K562 (cell line): ENCODE measurements around the gene PLAC1. TPM values are rescaled to one million over a fixed set of nuclear protein-coding genes. Genes with fewer than 3 reads are reported as not detected.

Source experiments
- ATAC-seq: fragments of 200-7000 bp; cut with Tn5 transposase; 3 replicates; pipeline ENCODE4 v1.9.1; 2020; ENCODE audit warnings: moderate library complexity
- BruUV-seq: library from RNA; stranded (reverse); fragments of 400-500 nt; replicated peaks from 2 replicates; lab custom pipeline; 2021; lab: Mats Ljungman, UMichigan
- CTCF ChIA-PET: fragments of 300-600 bp; formaldehyde crosslinking; extraction: SDS; loops from one replicate; lab custom pipeline; 2021; ENCODE audit warnings: low intra/inter-chr PET ratio; lab: Yijun Ruan, JAX
- POLR2A ChIA-PET: fragments of 300-600, 350-650 bp; sonication (Branson Sonifier 250); formaldehyde crosslinking; extraction: SDS; loops from one replicate; lab custom pipeline; 2021; ENCODE audit warnings: antibody characterized with exemption, inconsistent platforms; lab: Yijun Ruan, JAX
- DNase-seq, 4 experiments: peaks; one replicate each; pipeline versions ENCODE4 v3.0.0 to v3.0.0-alpha.2; 2011 to 2018; ENCODE audit warnings: low spot score in 3 of 4, mixed read lengths in 3 of 4; ENCODE audit errors: extremely low read depth in 1 of 4
- FAIRE-seq: peaks from 2 replicates; lab custom pipeline; 2011; peaks lifted over from hg19 to GRCh38; lab: Jason Lieb, UNC
- H2AFZ ChIP-seq: 2 replicates; pipeline ENCODE4 v1.6.0; 2011; ENCODE audit warnings: low read depth, low read length, control low read depth, inconsistent platforms
- H3K27ac ChIP-seq: fragments of 200-600 bp; 3 replicates; pipeline ENCODE4 v1.8.0; 2011; ENCODE audit warnings: low read depth, mild to moderate bottlenecking, control low read depth, inconsistent platforms, low read length, moderate library complexity, mixed read lengths; ENCODE audit errors: extremely low read depth
- H3K27me3 ChIP-seq, 2 experiments: fragments of 300-600 bp in 1 of 2; 2 replicates in 1 of 2; 3 replicates in 1 of 2; pipeline versions ENCODE4 v1.6.0 to v1.8.0; 2011; ENCODE audit warnings: inconsistent platforms in 2 of 2, low read length in 2 of 2, mild to moderate bottlenecking in 1 of 2, mixed read lengths in 1 of 2, moderate library complexity in 1 of 2; ENCODE audit not compliant: control insufficient read depth in 2 of 2, insufficient read depth in 2 of 2
- H3K36me3 ChIP-seq: fragments of 300-600 bp; 3 replicates; pipeline ENCODE4 v1.8.0; 2011; ENCODE audit warnings: mild to moderate bottlenecking, low read length, inconsistent platforms; ENCODE audit not compliant: control insufficient read depth, insufficient read depth
- H3K4me1 ChIP-seq, 2 experiments: fragments of 200-600 bp in 1 of 2; replicated peaks in 1 of 2; 2 replicates in 1 of 2; 3 replicates in 1 of 2; pipeline versions ENCODE4 v1.5.1 to v1.8.0; 2011; ENCODE audit warnings: inconsistent platforms in 2 of 2, low read length in 2 of 2, mild to moderate bottlenecking in 1 of 2, mixed read lengths in 1 of 2, moderate library complexity in 1 of 2; ENCODE audit not compliant: control insufficient read depth in 2 of 2, insufficient read depth in 2 of 2
- H3K4me2 ChIP-seq: 2 replicates; pipeline ENCODE4 v1.6.1; 2011; ENCODE audit warnings: low read length, control low read depth, inconsistent platforms, mixed read lengths; ENCODE audit not compliant: insufficient read depth
- H3K4me3 ChIP-seq: fragments of 200-600 bp; sonication (generic), shearing (Covaris generic); 2 replicates; pipeline ENCODE4 v1.5.1; 2016; ENCODE audit warnings: control low read depth, inconsistent platforms
- H3K79me2 ChIP-seq: fragments of 200-600 bp; 3 replicates; pipeline ENCODE4 v1.8.0; 2011; ENCODE audit warnings: low read length, inconsistent platforms; ENCODE audit not compliant: control insufficient read depth, insufficient read depth
- H3K9ac ChIP-seq, 2 experiments: 2 replicates each; pipeline versions ENCODE4 v1.6.0 to v1.6.1; 2011; ENCODE audit warnings: low read depth in 2 of 2, low read length in 2 of 2, control low read depth in 1 of 2, inconsistent platforms in 1 of 2, mild to moderate bottlenecking in 1 of 2, mixed read lengths in 1 of 2; ENCODE audit not compliant: insufficient read depth in 1 of 2
- H3K9me1 ChIP-seq: one replicate; pipeline ENCODE4 v1.6.0; 2011; ENCODE audit warnings: inconsistent platforms, mild to moderate bottlenecking, low read length, moderate library complexity; ENCODE audit not compliant: control insufficient read depth, insufficient read depth
- H3K9me3 ChIP-seq: replicated peaks from 2 replicates; pipeline ENCODE4 v1.5.1; 2011; ENCODE audit warnings: low read depth, low read length, inconsistent platforms; ENCODE audit not compliant: control insufficient read depth, insufficient read depth
- H4K20me1 ChIP-seq: replicated peaks from 2 replicates; pipeline ENCODE4 v1.6.1; 2011; ENCODE audit warnings: low read length, inconsistent platforms, mixed read lengths; ENCODE audit not compliant: control insufficient read depth, insufficient read depth
- CC2D1A ChIP-seq: fragments of 450-650 bp; IDR thresholded peaks from 2 replicates; pipeline ENCODE4 v1.6.1; 2017; ENCODE audit warnings: mild to moderate bottlenecking
- JUN ChIP-seq, 2 experiments: sonication (generic) in 1 of 2; formaldehyde crosslinking in 1 of 2; IDR thresholded peaks; 2 replicates each; pipeline versions ENCODE4 v1.6.1 to v1.8.0; 2012 to 2022; ENCODE audit warnings: borderline replicate concordance in 2 of 2, mild to moderate bottlenecking in 2 of 2, improper control_type of control experiment in 1 of 2, low read depth in 1 of 2, low read length in 1 of 2, missing genetic modification reagents in 1 of 2
- KLF1 ChIP-seq: fragments of 450-650 bp; IDR thresholded peaks from 2 replicates; pipeline ENCODE4 v1.6.1; 2016; ENCODE audit warnings: missing genetic modification characterization, missing compliant biosample characterization
- MEF2D ChIP-seq: conservative IDR thresholded peaks from 2 replicates; pipeline ENCODE4 v1.6.1; 2016; ENCODE audit warnings: low read depth, missing genetic modification characterization, missing compliant biosample characterization
- NR2C2 ChIP-seq, 2 experiments: fragments of 200-800 bp in 1 of 2; sonication (Bioruptor generic) in 1 of 2; sonication (generic) in 1 of 2; formaldehyde crosslinking in 1 of 2; IDR thresholded peaks; 2 replicates each; pipeline versions ENCODE4 v1.6.1 to v1.8.0; 2016 to 2022; ENCODE audit warnings: mild to moderate bottlenecking in 1 of 2, missing compliant biosample characterization in 1 of 2, missing genetic modification characterization in 1 of 2, missing genetic modification reagents in 1 of 2
- WGBS: fragments of 100-300 bp; shearing (Covaris generic); methylation state at CpG from one replicate; pipeline ENCODE4 v1.1.6; 2016; ENCODE audit warnings: low coverage, mixed read lengths; ENCODE audit not compliant: insufficient coverage; ENCODE audit errors: missing lambda C conversion rate; 5-methylcytosine and 5-hydroxymethylcytosine counted together
- in situ Hi-C: fragments of 300-500 bp; cut with MboI; formaldehyde crosslinking; loops from 4 replicates; pipeline ENCODE4 v1.15.0; 2018; ENCODE audit warnings: inconsistent platforms, mixed read lengths
- intact Hi-C: fragments of 100-400 bp; cut with micrococcal nuclease; formaldehyde crosslinking; loops from 2 replicates; pipeline ENCODE4 v1.14.2; 2022
- polyA plus RNA-seq, 8 experiments: library from polyadenylated mRNA; depleted of rRNA in 4 of 8; stranded (reverse) in 5 of 8; unstranded in 3 of 8; fragments of >200 nt; fragmentation: Nextera tagmentation in 2 of 8; fragmentation: Illumina TruSeq in 1 of 8; extraction: Ambion mirVana in 2 of 8; extraction: Trizol in 1 of 8; gene quantifications; 2 replicates each; pipeline versions ENCODE4 v1.2.1 to v1.2.3, GENCODE V29; 2011 to 2014; ENCODE audit warnings: inconsistent platforms in 1 of 8, missing spikeins in 1 of 8
- total RNA-seq, 7 experiments: library from RNA; depleted of rRNA in 6 of 7; stranded (reverse); fragments of >200 nt in 6 of 7; fragmentation: Illumina TruSeq in 2 of 7; extraction: Trizol in 2 of 7; gene quantifications; 2 replicates each; pipeline versions ENCODE4 v1.2.1 to v1.2.3, GENCODE V29; 2011 to 2021; ENCODE audit warnings: low replicate concordance in 1 of 7

The PLAC1 gene
- total and polyA plus RNA-seq, 9 of the 15 experiments (the other 6 are each of a cell fraction or from before 2014, with no cell fraction given), result 0.82 to 9.1 (median 1.7) TPM

DNA sequence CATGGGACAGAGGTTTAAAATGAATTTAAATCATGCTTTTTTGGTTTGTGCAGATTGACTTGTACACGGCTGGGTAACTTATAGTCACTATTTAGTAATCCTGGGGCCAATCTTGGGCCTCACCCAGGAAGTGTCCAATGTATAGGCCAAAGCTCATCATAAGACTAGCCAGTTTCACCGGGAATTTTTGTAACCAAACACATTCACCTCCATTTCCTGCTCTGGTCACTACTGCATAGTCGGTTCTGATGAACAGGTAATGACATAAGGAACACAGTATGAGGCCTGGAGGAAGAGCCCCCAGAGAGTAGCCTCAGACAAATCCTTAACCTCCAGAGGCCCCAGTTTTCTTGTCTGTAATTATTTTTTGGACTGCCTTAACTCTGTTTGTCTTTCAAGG, 116.4 kb downstream of the PLAC1 start:
- CTCF ChIA-PET, result no interaction called here
- Histone ChIP-seq H2AFZ (peak overlapping the region; percentile 42; the same call in 1 of the 2 replicates), H3K79me2 (no peaks in the 10 kb centered on the region), H3K9ac (no peak overlapping the region), H4K20me1 (no peaks in the 10 kb centered on the region), H3K4me2 (no peak overlapping the region), H3K9me3 (no peaks in the 10 kb centered on the region), H3K27ac (no peak overlapping the region), H3K4me1 (peaks cover 3 to 16% of the 10 kb centered on the region in 2 experiments; a peak in 4 of 5 replicates), H3K27me3 (no peaks in the 10 kb centered on the region), H3K36me3 (peaks cover 8% of the 10 kb centered on the region; the same call in 1 of the 3 replicates), H3K4me3 (no peak overlapping the region), H3K9me1 (no peaks in the 10 kb centered on the region)
- TF ChIP-seq JUN (IDR thresholded peaks at IDR 0.05; ENCODE audit: borderline replicate concordance, low read depth, low read length) (no peak), JUN (CRISPR knock-in tag; IDR thresholded peaks at IDR 0.05; ENCODE audit: borderline replicate concordance) (no peak), MEF2D (tag) (no peak), KLF1 (tag) (no peak)
- in situ Hi-C loops (no loop called here), intact Hi-C loops (no loop called here)
- POLR2A ChIA-PET, result interaction anchor here (1.2 kb wide), 1 partner anchor 30 kb away, joined by 5 read pairs; no protein-coding TSS in a partner anchor
- no TSS peak for BruUV-seq
- ATAC-seq (no peak), FAIRE-seq (no peak), DNase-seq (no peak)
- WGBS, result 37% methylated on average over 3 of the region's 3 CpGs

DNA sequence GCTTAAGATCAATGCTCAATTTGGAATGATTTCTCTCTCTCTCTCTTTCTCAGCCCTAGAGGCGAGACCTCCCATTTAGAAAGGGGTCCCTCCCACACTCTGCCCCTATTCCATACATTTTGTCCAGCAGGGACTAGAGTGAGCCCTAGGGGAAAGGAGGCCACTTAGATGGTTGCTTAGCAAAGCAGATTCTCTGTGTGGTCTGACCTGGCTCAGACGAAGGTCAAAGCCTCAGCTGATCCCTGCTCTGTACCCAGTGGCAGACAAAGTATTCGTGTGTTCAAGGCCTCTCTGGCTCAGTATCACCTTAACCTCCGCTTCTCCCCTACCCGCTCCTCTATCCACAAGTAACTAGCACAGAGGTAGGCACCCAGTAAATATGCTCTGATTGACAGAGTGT, 120.0 kb downstream of the PLAC1 start:
- WGBS, result 37% methylated on average over 4 of the region's 5 CpGs
- no peaks in the 10 kb centered on the region for H4K20me1 ChIP-seq
- H3K27me3 ChIP-seq, result no peaks in the 10 kb centered on the region
- in situ Hi-C loops (loop anchor here (10.0 kb wide), 1 partner anchor 226 kb away; no protein-coding TSS in a partner anchor), intact Hi-C loops (no loop called here)
- ChIA-PET CTCF (no interaction called here), POLR2A (no interaction called here)
- H3K9me3 ChIP-seq, result no peaks in the 10 kb centered on the region
- no peaks in the 10 kb centered on the region for H3K9me1 ChIP-seq
- peaks cover 4 to 10% of the 10 kb centered on the region in 2 experiments; a peak in 3 of 5 replicates for H3K4me1 ChIP-seq
- DNase-seq, result no peak
- BruUV-seq, result no TSS peak
- H3K36me3 ChIP-seq, result no peaks in the 10 kb centered on the region
- no peak for FAIRE-seq
- H3K27ac ChIP-seq, result no peak overlapping the region
- ATAC-seq, result no peak
- no peak overlapping the region for H2AFZ ChIP-seq
- no peak overlapping the region for H3K4me3 ChIP-seq
- no peaks in the 10 kb centered on the region for H3K79me2 ChIP-seq
- no peak overlapping the region for H3K4me2 ChIP-seq
- no peak overlapping the region for H3K9ac ChIP-seq
- no peak for TF ChIP-seq CC2D1A
- TF ChIP-seq NR2C2 (CRISPR knock-in tag; IDR thresholded peaks at IDR 0.05), result no peak
- TF ChIP-seq NR2C2 (tag; IDR thresholded peaks at IDR 0.05), result peak; percentile 30; the same call in 1 of the 2 replicates
